Endometrium (tissue), 2 donors: ENCODE results near the gene CLSTN2.

ENCODE experiments used
- FAIRE-seq: peaks from 2 replicates; lab custom pipeline; 2012; peaks lifted over from hg19 to GRCh38; lab: Jason Lieb, UNC
- donor health status: control.
- donor health status: control.

The CLSTN2 gene

DNA sequence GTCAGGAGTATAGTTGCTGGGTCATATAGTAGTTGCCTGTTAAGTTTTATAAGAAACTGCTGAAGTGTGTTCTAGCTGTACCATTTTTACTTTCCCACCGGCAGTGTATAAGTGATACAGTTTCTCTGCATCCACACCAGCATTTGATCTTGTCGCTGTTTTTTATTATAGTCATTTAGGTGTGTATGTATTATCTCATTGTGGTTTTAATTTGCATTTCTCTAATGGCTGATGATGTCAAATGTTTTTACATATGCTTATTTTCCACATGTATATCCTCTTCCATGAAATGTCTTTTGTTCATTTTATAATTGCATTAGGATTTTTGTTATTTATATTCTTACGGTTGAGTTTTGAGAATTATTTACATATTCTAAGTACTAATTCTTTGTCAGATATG, 254.3 kb downstream of the CLSTN2 start:
- FAIRE-seq: peak; percentile 61

- no peak for FAIRE-seq
These were observed 255.0 kb downstream of the CLSTN2 start for GRCh38 chr3:140189976-140190375.

DNA sequence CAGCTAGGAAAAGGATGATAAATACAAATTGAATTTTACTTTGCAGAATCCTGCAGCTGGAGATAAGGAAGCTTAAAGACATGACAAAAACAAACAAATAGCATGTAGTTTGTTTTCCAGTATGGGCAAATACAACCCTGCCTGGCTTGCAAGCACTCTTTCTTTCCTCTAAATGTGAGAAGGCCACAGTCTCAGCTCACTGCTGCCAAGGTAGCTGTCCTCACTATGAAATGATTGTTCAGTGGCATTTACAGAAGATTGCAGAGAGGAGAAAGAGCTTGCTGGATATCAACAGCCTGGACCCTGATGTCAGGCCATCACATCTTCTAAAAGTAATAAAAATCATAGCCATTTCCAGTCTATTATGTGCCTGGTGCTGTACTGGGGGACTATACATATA, 262.0 kb downstream of the CLSTN2 start:
- FAIRE-seq: no peak

GRCh38 chr3:140198242-140198641, 263.3 kb downstream of the CLSTN2 start:
- no peak for FAIRE-seq

DNA sequence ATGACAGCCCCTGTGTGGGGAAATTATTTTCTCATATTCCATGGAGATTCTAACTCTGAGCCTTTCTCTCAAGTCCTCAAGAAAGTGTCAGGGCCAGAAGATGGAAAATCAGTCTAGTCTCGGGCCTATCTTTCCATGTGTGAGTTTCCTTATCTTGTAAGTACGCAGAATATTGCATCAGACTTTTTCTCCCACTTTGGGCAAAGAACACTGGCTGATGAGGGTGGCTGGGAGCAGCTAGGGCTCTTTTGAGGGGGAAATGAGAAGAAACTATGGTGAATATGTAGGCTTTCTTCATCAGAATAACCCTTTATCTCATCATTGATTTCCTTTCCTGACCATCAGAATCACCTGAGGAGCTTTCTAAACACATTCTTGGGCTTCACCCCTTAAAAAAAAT, 264.0 kb downstream of the CLSTN2 start:
- FAIRE-seq: no peak

- no peak for FAIRE-seq
These were observed 264.8 kb downstream of the CLSTN2 start for GRCh38 chr3:140199743-140200142.

DNA sequence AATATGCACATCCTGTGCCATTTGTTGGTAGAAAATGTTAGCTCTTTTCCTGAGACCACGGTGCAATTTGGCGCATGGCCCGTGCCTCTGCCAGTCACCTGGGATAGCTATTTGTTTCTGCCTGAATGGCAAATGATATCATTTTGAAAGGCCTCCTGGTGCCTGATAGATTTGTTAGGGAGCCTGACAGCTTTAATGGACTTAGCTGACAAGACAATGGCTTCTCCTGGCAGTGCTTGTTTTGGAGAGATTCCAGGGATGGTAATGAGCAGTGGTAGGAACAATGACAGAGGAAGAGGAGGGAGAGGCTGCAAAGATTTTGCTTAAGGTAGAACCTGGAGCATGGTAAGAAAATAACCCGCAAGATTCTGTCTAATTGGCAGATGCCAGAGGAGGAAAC, 268.5 kb downstream of the CLSTN2 start:
- FAIRE-seq: no peak

DNA sequence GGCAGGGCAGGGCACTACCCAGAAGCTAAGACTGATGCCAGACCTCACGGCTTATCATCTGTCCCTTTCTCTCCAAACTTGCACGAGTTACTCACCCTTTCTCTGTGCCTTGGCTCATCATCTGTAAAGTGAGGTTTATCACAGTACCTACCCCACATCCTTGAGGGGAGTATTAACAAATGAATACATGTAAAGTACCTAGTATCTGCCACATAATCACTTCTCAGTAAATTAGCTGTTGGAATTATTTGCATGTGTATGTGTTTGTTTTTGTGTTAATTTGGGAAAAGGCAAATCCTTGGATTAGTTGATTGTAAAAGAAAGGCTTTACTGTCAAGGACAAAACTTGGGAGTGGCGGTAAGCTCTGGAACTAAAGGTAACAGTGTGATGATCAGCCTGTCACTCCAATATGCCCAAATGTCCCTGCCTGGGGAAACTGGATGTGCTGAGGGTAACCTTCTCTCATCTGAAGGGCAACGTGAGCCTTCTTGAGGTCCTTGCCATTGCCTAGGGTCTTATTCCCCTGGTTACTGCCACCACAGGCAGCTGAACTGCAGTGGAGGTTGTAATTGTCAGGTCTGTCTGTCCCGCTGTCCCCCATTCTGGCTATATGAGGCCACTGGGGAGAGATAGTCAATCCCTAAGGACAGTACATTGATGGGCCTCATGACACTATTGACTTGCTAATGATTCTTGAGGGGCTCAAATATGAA, 269.4 kb downstream of the CLSTN2 start:
- no peak for FAIRE-seq

DNA sequence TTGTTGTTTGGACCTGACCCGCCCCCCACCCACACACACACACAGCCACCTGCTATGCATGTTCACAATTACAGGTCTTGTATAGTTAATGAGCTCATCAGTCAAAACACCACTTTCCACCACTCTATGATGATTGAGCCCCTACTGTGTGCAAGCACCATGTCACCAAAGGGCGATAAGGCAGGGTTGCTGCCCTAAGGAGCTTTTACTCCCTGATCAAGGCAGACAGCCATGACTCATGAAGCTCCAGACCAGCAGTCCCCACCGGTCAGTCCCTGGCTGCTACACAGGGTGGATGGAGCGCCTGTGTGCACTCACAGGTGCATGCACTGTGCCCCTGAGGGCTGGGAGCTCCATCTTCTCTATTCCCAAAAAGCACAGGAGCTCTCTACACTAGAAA, 270.6 kb downstream of the CLSTN2 start:
- FAIRE-seq: no peak

- FAIRE-seq: no peak
These were observed 271.4 kb downstream of the CLSTN2 start for GRCh38 chr3:140206196-140207040.

DNA sequence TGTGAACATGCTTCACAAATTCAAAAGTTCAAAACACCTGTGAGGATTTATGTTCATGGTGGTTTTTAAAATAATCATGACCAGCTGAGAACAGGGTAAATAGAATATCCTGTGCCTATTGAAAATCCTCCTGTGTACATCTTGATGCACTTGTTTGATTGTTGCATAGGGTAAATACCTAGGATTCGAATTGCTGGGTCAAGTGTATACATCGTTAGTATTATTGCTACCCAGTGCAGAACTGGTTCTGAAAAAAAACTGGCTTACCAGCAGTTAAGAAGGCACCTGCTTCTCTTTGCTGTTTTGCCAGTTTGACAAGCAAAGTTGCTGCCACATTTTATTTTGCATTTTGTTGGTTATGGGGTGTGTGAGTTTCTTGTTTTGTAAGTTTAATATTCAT, 272.6 kb downstream of the CLSTN2 start:
- no peak for FAIRE-seq

DNA sequence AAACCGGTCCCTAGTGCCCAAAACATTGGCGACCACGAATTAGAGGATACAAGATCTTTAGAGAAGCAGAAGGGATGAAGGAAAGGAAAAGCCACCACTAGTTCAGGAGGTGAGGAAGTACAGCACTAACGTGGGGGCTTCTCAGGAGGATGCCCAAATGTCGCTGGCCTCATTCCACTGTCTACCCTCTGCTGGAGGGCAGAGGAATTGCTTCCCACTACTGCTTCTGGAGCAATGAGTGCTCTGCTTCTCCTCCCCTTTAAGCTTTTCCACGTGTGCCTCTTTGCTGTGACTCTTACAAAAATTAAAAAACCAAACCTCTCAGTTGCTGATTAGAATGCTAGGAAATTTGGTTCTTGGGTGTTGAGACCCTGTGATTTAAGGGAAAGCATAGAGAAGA, 281.3 kb downstream of the CLSTN2 start:
- FAIRE-seq: no peak

- no peak for FAIRE-seq
These were observed 284.3 kb downstream of the CLSTN2 start for GRCh38 chr3:140219291-140219690.

- no peak for FAIRE-seq
These were observed 285.0 kb downstream of the CLSTN2 start for GRCh38 chr3:140219923-140220452.

GRCh38 chr3:140223197-140223596, 288.2 kb downstream of the CLSTN2 start:
- no peak for FAIRE-seq

DNA sequence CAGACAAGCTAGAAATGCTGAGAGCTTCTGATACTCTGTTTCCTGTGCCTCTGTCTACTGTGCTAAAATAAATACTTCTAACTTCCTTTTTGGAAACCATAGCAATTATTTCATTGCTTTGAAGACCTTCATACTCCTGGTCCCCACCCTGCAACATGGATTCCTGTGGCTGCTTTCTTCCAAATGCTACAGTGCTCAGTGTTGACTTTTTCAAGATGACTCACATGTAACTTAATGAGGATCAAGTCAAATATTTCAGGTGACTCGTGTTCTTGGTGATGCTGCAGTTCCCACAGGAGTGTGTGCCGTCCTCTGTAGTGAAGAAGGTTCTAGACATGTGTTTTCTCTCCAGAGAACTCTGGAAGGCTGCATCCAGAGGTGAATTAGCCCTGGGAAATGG, 288.6 kb downstream of the CLSTN2 start:
- FAIRE-seq: no peak

DNA sequence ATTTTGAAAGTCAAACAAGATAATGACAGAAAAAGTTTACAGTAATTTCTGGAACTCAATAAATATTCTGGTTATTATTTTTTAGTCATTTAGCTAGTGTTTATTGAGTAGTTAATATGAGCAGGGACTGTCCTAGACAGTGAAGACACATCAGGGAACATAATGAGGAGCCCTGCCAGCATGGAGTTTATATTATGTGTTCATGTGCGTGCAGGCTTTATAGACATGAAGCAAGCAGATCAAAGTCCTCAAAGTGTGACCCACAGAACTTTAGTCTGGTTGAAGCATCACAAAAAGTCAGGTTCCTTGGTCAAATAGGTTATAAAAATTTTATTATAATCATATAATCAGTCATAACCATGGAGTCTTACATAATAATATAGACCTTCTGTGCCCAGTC, 289.3 kb downstream of the CLSTN2 start:
- no peak for FAIRE-seq

DNA sequence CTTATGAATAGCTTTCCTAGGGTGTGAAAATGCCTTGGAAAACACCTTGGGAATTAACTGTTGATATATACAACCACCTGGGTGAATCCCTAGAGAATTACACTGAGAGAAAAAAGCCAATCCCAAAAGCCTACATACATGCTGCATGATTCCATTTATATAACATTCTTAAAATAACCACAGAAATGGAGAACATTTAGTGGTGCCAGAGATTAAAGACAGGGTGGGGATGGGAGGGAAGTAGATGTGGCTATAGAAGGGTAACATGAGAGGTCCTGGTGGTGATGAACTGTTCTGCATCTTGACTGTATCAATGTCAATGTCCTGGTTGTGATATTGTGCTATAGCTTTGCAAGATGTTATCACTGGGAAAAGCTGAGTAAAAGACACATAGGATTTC, 291.0 kb downstream of the CLSTN2 start:
- no peak for FAIRE-seq

GRCh38 chr3:140233702-140234101, 298.7 kb downstream of the CLSTN2 start:
- no peak for FAIRE-seq

- no peak for FAIRE-seq
These were observed 299.3 kb downstream of the CLSTN2 start for GRCh38 chr3:140234256-140234655.

GRCh38 chr3:140236836-140237501, 302.0 kb downstream of the CLSTN2 start:
- FAIRE-seq: no peak

DNA sequence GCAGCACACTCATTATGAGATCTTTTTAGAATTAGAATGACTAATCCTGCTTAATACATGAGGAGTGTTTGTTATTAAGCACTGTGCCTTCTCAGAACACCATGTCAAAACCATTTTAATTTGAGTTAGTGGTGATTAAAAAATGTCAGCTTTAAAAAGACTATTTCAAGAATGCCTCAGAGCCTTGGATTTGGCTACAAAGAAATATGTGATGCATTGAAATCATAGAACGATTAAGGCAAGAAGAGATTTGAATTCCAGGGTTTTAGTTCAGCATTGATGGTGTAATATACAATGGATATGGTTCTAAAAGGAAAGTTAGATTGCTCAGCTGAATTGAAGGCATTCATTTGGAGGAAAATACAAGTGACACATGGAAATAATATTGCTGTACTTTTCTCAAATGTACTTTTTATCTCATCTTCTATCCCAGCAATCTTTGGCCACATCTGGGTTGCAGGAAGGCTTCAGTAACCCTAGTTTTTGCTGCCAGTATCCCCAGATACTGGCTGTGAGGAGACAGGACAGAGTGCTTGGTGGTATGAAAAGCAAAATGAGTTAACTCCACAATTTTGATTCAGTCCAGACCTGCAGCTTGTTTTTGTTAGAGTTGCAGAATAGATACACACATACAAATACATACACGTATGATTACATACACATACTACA, 303.8 kb downstream of the CLSTN2 start:
- no peak for FAIRE-seq
